HG02885 (cell line): ENCODE results near the gene MYOM1.

ENCODE experiments used
- ATAC-seq: cut with Tn5 transposase; IDR thresholded peaks from one replicate; pipeline ENCODE4 v1.9.1; 2021; ENCODE audit warnings: mild to moderate bottlenecking; ENCODE audit not compliant: unreplicated experiment, poor library complexity

The MYOM1 gene

GRCh38 chr18:3192286-3192685, 27.5 kb downstream of the MYOM1 start:
- no peak for ATAC-seq

- ATAC-seq: no peak
These were observed 29.2 kb downstream of the MYOM1 start for GRCh38 chr18:3190610-3191009.

GRCh38 chr18:3189884-3190283, 29.9 kb downstream of the MYOM1 start:
- no peak for ATAC-seq

- no peak for ATAC-seq
These were observed 32.8 kb downstream of the MYOM1 start for GRCh38 chr18:3186678-3187658.

- no peak for ATAC-seq
These were observed 35.3 kb downstream of the MYOM1 start for GRCh38 chr18:3184275-3184963.

- ATAC-seq: no peak
These were observed 36.6 kb downstream of the MYOM1 start for GRCh38 chr18:3183103-3183717.

- no peak for ATAC-seq
These were observed 39.4 kb downstream of the MYOM1 start for GRCh38 chr18:3180325-3180724.

- peak; percentile 45 for ATAC-seq
These were observed 40.2 kb downstream of the MYOM1 start for GRCh38 chr18:3179430-3180089.

GRCh38 chr18:3177902-3178687, 41.7 kb downstream of the MYOM1 start:
- peak; percentile 88 for ATAC-seq

- ATAC-seq: no peak
These were observed 44.5 kb downstream of the MYOM1 start for GRCh38 chr18:3175195-3175758.

GRCh38 chr18:3172097-3172496, 47.7 kb downstream of the MYOM1 start:
- ATAC-seq: peak; percentile 55

- no peak for ATAC-seq
These were observed 48.1 kb downstream of the MYOM1 start for GRCh38 chr18:3171631-3172030.

- ATAC-seq: no peak
These were observed 49.2 kb downstream of the MYOM1 start for GRCh38 chr18:3170441-3171161.

GRCh38 chr18:3164381-3164780, 55.4 kb downstream of the MYOM1 start:
- ATAC-seq: no peak

GRCh38 chr18:3163968-3164367, 55.8 kb downstream of the MYOM1 start:
- no peak for ATAC-seq

- ATAC-seq: no peak
These were observed 57.6 kb downstream of the MYOM1 start for GRCh38 chr18:3162181-3162580.

- no peak for ATAC-seq
These were observed 59.9 kb downstream of the MYOM1 start for GRCh38 chr18:3159830-3160229.

GRCh38 chr18:3157606-3158005, 62.2 kb downstream of the MYOM1 start:
- ATAC-seq: no peak

GRCh38 chr18:3157086-3157485, 62.7 kb downstream of the MYOM1 start:
- no peak for ATAC-seq
